ENCODE data around the gene DOCK11.

DNA sequence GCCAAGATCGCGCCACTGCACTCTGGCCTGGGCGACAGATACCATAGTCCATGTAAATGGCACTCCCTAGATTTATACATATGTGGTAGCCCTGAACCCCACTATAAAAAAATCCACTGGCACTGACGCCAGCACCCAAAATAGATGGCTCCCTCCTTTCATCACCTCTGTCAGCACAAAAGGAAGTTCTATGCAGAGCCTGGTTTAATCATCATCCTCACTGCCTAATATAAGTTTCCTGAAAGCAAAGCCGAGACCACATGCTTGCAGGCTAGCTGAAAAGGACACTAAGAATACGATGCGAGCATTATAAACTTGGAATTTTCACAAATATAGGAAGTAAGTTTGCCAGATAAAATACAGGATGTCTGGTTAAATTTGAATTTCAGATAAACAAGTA is 27.5 kb upstream of the DOCK11 start:
- TF ChIP-seq, protein P1, sequence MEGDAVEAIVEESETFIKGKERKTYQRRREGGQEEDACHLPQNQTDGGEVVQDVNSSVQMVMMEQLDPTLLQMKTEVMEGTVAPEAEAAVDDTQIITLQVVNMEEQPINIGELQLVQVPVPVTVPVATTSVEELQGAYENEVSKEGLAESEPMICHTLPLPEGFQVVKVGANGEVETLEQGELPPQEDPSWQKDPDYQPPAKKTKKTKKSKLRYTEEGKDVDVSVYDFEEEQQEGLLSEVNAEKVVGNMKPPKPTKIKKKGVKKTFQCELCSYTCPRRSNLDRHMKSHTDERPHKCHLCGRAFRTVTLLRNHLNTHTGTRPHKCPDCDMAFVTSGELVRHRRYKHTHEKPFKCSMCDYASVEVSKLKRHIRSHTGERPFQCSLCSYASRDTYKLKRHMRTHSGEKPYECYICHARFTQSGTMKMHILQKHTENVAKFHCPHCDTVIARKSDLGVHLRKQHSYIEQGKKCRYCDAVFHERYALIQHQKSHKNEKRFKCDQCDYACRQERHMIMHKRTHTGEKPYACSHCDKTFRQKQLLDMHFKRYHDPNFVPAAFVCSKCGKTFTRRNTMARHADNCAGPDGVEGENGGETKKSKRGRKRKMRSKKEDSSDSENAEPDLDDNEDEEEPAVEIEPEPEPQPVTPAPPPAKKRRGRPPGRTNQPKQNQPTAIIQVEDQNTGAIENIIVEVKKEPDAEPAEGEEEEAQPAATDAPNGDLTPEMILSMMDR (IDR thresholded peaks at IDR 0.05), result no peak
- TF ChIP-seq POLR2A (IDR thresholded peaks at IDR 0.05), result no peak
